WTC11 (cell line): ENCODE data around the gene TPM3. TPM values are rescaled to one million over a fixed set of nuclear protein-coding genes. Genes with fewer than 3 reads are reported as not detected.
A peak's percentile ranks its signal among the peaks of the same experiment; 100 is the strongest.

Experiments
- ARID4B ChIP-seq: sonication (generic); formaldehyde crosslinking; IDR thresholded peaks from 2 replicates; pipeline ENCODE4 v1.8.0; 2023; ENCODE audit warnings: missing genetic modification reagents, mild to moderate bottlenecking, borderline replicate concordance
- ATF1 ChIP-seq: sonication (generic); formaldehyde crosslinking; IDR thresholded peaks from 2 replicates; pipeline ENCODE4 v1.8.1; 2023; ENCODE audit warnings: mild to moderate bottlenecking, moderate library complexity, missing genetic modification reagents
- E2F1 ChIP-seq: sonication (generic); formaldehyde crosslinking; IDR thresholded peaks from 2 replicates; pipeline ENCODE4 v1.8.0; 2022; ENCODE audit warnings: mild to moderate bottlenecking, missing genetic modification reagents
- ESRRA ChIP-seq: sonication (generic); formaldehyde crosslinking; IDR thresholded peaks from 2 replicates; pipeline ENCODE4 v1.8.1; 2022; ENCODE audit warnings: mild to moderate bottlenecking, missing genetic modification reagents, borderline replicate concordance
- FOXJ3 ChIP-seq: sonication (generic); formaldehyde crosslinking; IDR thresholded peaks from 2 replicates; pipeline ENCODE4 v1.9.0; 2021; ENCODE audit warnings: missing genetic modification reagents, mild to moderate bottlenecking, borderline replicate concordance
- FOXP4 ChIP-seq: sonication (generic); formaldehyde crosslinking; IDR thresholded peaks from 2 replicates; pipeline ENCODE4 v1.8.0; 2022; ENCODE audit warnings: mild to moderate bottlenecking, missing genetic modification reagents
- GTF2I ChIP-seq: fragments of 250-450 bp; sonication (Bioruptor Pico); conservative IDR thresholded peaks from 2 replicates; pipeline ENCODE4 v1.4.0; 2021; ENCODE audit warnings: mild to moderate bottlenecking
- IRF2 ChIP-seq: sonication (generic); formaldehyde crosslinking; IDR thresholded peaks from 2 replicates; pipeline ENCODE4 v1.8.0; 2022; ENCODE audit warnings: low read depth, missing genetic modification reagents, borderline replicate concordance
- JAZF1 ChIP-seq: fragments of 250-450 bp; sonication (Bioruptor Pico); IDR thresholded peaks from 2 replicates; pipeline ENCODE4 v1.9.0; 2021; ENCODE audit warnings: moderate library complexity, mild to moderate bottlenecking, inconsistent platforms
- MYBL2 ChIP-seq: sonication (generic); formaldehyde crosslinking; IDR thresholded peaks from 2 replicates; pipeline ENCODE4 v1.8.1; 2023; ENCODE audit warnings: mild to moderate bottlenecking, moderate library complexity, missing genetic modification reagents
- NR1H2 ChIP-seq: sonication (generic); formaldehyde crosslinking; IDR thresholded peaks from 2 replicates; pipeline ENCODE4 v1.9.0; 2021; ENCODE audit warnings: mild to moderate bottlenecking, moderate library complexity, missing genetic modification reagents
- PRRX2 ChIP-seq: fragments of 250-450 bp; sonication (Bioruptor Pico); IDR thresholded peaks from 2 replicates; pipeline ENCODE4 v1.8.0; 2021; ENCODE audit warnings: mild to moderate bottlenecking
- SMAD4 ChIP-seq: sonication (generic); formaldehyde crosslinking; IDR thresholded peaks from 2 replicates; pipeline ENCODE4 v1.8.0; 2022; ENCODE audit warnings: mild to moderate bottlenecking, missing genetic modification reagents
- SOX15 ChIP-seq: fragments of 250-450 bp; sonication (Bioruptor Pico); IDR thresholded peaks from 2 replicates; pipeline ENCODE4 v1.9.0; 2021; ENCODE audit warnings: mild to moderate bottlenecking
- TCF7 ChIP-seq: sonication (generic); formaldehyde crosslinking; IDR thresholded peaks from 2 replicates; pipeline ENCODE4 v1.8.0; 2022; ENCODE audit warnings: mild to moderate bottlenecking, low read depth, missing genetic modification reagents, moderate library complexity
- TEAD4 ChIP-seq: sonication (generic); formaldehyde crosslinking; IDR thresholded peaks from 2 replicates; pipeline ENCODE4 v1.8.0; 2022; ENCODE audit warnings: mild to moderate bottlenecking, missing genetic modification reagents
- USF1 ChIP-seq: sonication (generic); formaldehyde crosslinking; IDR thresholded peaks from 2 replicates; pipeline ENCODE4 v1.8.0; 2022; ENCODE audit warnings: mild to moderate bottlenecking, missing genetic modification reagents
- ZBTB43 ChIP-seq: sonication (generic); formaldehyde crosslinking; IDR thresholded peaks from 2 replicates; pipeline ENCODE4 v1.8.1; 2023; ENCODE audit warnings: mild to moderate bottlenecking, missing genetic modification reagents
- ZNF121 ChIP-seq: sonication (generic); formaldehyde crosslinking; IDR thresholded peaks from 2 replicates; pipeline ENCODE4 v1.8.0; 2023; ENCODE audit warnings: missing genetic modification reagents
- ZNF423 ChIP-seq: fragments of 250-450 bp; sonication (Bioruptor Pico); IDR thresholded peaks from 2 replicates; pipeline ENCODE4 v2.1.2; 2022; ENCODE audit warnings: mild to moderate bottlenecking, moderate library complexity
- total RNA-seq: library from RNA; stranded (reverse); gene quantifications from 3 replicates; pipeline ENCODE4 v1.2.3, GENCODE V29; 2021
- TF ChIP-seq, protein P1 (sequence below): fragments of 250-450 bp; sonication (Bioruptor Pico); IDR thresholded peaks from 2 replicates; pipeline ENCODE4 v1.9.0; 2021; ENCODE audit warnings: mild to moderate bottlenecking, borderline replicate concordance
- TF ChIP-seq, protein P2 (sequence below): sonication (generic); formaldehyde crosslinking; IDR thresholded peaks from 2 replicates; pipeline ENCODE4 v1.8.1; 2022; ENCODE audit warnings: mild to moderate bottlenecking, moderate library complexity, missing genetic modification reagents
- TF ChIP-seq, protein P3 (sequence below): sonication (generic); formaldehyde crosslinking; conservative IDR thresholded peaks from 2 replicates; pipeline ENCODE4 v1.8.1; 2022; ENCODE audit warnings: mild to moderate bottlenecking, missing genetic modification reagents

Gene TPM3
- total RNA-seq, 1 experiment from 2014 or later, result 614 TPM

GRCh38 chr1:154183046-154183915 lies 8.6 kb downstream of the TPM3 start (continued):
- TF ChIP-seq TCF7 (CRISPR knock-in tag), result no peak
- TF ChIP-seq FOXJ3, result no peak
- 0 out of 2 replicates have a peak, but pooled peaks have one; percentile 29 for TF ChIP-seq ZNF121
- no peak; the same call in 1 of the 2 replicates for TF ChIP-seq TEAD4 (CRISPR knock-in tag)
- TF ChIP-seq USF1, result no peak; the same call in 1 of the 2 replicates
- peak; percentile 90 for TF ChIP-seq MYBL2 (CRISPR knock-in tag)
- TF ChIP-seq, protein P1, sequence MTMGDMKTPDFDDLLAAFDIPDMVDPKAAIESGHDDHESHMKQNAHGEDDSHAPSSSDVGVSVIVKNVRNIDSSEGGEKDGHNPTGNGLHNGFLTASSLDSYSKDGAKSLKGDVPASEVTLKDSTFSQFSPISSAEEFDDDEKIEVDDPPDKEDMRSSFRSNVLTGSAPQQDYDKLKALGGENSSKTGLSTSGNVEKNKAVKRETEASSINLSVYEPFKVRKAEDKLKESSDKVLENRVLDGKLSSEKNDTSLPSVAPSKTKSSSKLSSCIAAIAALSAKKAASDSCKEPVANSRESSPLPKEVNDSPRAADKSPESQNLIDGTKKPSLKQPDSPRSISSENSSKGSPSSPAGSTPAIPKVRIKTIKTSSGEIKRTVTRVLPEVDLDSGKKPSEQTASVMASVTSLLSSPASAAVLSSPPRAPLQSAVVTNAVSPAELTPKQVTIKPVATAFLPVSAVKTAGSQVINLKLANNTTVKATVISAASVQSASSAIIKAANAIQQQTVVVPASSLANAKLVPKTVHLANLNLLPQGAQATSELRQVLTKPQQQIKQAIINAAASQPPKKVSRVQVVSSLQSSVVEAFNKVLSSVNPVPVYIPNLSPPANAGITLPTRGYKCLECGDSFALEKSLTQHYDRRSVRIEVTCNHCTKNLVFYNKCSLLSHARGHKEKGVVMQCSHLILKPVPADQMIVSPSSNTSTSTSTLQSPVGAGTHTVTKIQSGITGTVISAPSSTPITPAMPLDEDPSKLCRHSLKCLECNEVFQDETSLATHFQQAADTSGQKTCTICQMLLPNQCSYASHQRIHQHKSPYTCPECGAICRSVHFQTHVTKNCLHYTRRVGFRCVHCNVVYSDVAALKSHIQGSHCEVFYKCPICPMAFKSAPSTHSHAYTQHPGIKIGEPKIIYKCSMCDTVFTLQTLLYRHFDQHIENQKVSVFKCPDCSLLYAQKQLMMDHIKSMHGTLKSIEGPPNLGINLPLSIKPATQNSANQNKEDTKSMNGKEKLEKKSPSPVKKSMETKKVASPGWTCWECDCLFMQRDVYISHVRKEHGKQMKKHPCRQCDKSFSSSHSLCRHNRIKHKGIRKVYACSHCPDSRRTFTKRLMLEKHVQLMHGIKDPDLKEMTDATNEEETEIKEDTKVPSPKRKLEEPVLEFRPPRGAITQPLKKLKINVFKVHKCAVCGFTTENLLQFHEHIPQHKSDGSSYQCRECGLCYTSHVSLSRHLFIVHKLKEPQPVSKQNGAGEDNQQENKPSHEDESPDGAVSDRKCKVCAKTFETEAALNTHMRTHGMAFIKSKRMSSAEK, result no peak
- no peak for TF ChIP-seq GTF2I
- 0 out of 2 replicates have a peak, but pooled peaks have one; percentile 79 for TF ChIP-seq FOXP4 (CRISPR knock-in tag)
- no peak for TF ChIP-seq SOX15
- TF ChIP-seq JAZF1 (CRISPR knock-in tag), result no peak
- TF ChIP-seq ZNF423 (CRISPR knock-in tag), result no peak
- TF ChIP-seq IRF2 (CRISPR knock-in tag), result no peak
- TF ChIP-seq ZBTB43 (CRISPR knock-in tag), result peak; percentile 90; the same call in 1 of the 2 replicates
- peak; percentile 91; the same call in 1 of the 2 replicates for TF ChIP-seq ARID4B (CRISPR knock-in tag)
- TF ChIP-seq SMAD4 (CRISPR knock-in tag), result no peak
- TF ChIP-seq, protein P2, sequence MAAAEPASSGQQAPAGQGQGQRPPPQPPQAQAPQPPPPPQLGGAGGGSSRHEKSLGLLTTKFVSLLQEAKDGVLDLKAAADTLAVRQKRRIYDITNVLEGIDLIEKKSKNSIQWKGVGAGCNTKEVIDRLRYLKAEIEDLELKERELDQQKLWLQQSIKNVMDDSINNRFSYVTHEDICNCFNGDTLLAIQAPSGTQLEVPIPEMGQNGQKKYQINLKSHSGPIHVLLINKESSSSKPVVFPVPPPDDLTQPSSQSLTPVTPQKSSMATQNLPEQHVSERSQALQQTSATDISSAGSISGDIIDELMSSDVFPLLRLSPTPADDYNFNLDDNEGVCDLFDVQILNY (CRISPR knock-in tag), result peak; percentile 99
- TF ChIP-seq NR1H2 (CRISPR knock-in tag), result no peak
- TF ChIP-seq ATF1, result no peak
- no peak for TF ChIP-seq PRRX2 (CRISPR knock-in tag)
- TF ChIP-seq, protein P3, sequence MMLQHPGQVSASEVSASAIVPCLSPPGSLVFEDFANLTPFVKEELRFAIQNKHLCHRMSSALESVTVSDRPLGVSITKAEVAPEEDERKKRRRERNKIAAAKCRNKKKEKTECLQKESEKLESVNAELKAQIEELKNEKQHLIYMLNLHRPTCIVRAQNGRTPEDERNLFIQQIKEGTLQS (CRISPR knock-in tag), result no peak
- 0 out of 2 replicates have a peak, but pooled peaks have one; percentile 26 for TF ChIP-seq ESRRA (CRISPR knock-in tag)
- peak; percentile 88 for TF ChIP-seq E2F1 (CRISPR knock-in tag)
